Motor neuron (in vitro differentiated cells): ENCODE data around the gene ADAM23. TPM values are rescaled to one million over a fixed set of nuclear protein-coding genes. Genes with fewer than 3 reads are reported as not detected.
A peak's percentile ranks its signal among the peaks of the same experiment; 100 is the strongest.

Experiments used
- ATAC-seq, 8 experiments: fragments of 200-7000 bp; cut with Tn5 transposase; replicated peaks in 6 of 8; 2 replicates each; pipeline ENCODE4 v1.8.0; 2021; ENCODE audit warnings: mild to moderate bottlenecking in 8 of 8, moderate library complexity in 8 of 8
- H3K27ac ChIP-seq, 2 donors: fragments of 250-450 bp; sonication (Bioruptor Pico); 2 replicates each; pipeline ENCODE4 v1.9.0; 2021; ENCODE audit warnings: antibody characterized with exemption in 2 of 2, mild to moderate bottlenecking in 2 of 2, moderate library complexity in 1 of 2
- H3K4me1 ChIP-seq, 2 donors: fragments of 250-450 bp; sonication (Bioruptor Pico); replicated peaks in 1 of 2; 2 replicates each; pipeline ENCODE4 v1.6.1; 2021; ENCODE audit warnings: antibody characterized with exemption in 2 of 2, mild to moderate bottlenecking in 2 of 2, moderate library complexity in 1 of 2
- H3K4me3 ChIP-seq, 5 donors: fragments of 250-450 bp; sonication (Bioruptor Pico); 2 replicates each; pipeline ENCODE4 v1.9.0; 2021; ENCODE audit warnings: antibody characterized with exemption in 5 of 5, mild to moderate bottlenecking in 5 of 5, moderate library complexity in 4 of 5
- WGBS, 10 experiments: fragments of 450-650 bp; shearing (Covaris generic); methylation state at CpG; one replicate each; pipeline ENCODE4 v1.0.0; 2022; 5-methylcytosine and 5-hydroxymethylcytosine counted together
- in situ Hi-C, 9 experiments: fragments of 400-800 bp; cut with MboI; loops; one replicate each; pipeline ENCODE4 v1.15.0; 2021; ENCODE audit warnings: low sequenced_read_pairs in 9 of 9, low pct_unique_long_range_greater_than_20kb in 2 of 9; ENCODE audit not compliant: unreplicated experiment in 9 of 9
- total RNA-seq, 8 experiments: library from RNA; unstranded; fragments of 300-600 nt; gene quantifications; 2 replicates each; pipeline versions ENCODE4 v1.2.3 to v1.2.4, GENCODE V29; 2022

ADAM23 gene
- total RNA-seq, 8 experiments from 2014 or later: 3.2 to 44.4 (median 16.6) TPM

DNA sequence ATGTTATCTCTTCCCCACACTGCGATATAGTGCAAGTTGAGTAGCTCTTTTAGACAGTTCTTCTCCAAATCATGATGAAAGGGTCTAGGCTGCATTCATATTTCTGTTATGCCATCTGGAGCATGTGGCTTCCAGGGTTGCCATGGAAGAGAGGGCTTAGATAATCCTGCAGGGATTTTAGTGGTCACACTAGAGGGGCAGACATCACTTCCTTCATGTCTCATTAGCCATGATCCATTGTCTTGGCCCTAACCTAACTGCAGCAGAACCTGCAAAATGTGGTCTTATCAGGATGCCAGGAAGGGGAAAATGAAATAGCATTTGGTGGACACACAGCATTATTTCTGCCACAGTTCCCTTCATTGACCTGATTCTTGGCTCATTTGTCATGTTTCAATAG lies 83.1 kb downstream of the ADAM23 start:
- in situ Hi-C loops: no loop called here

DNA sequence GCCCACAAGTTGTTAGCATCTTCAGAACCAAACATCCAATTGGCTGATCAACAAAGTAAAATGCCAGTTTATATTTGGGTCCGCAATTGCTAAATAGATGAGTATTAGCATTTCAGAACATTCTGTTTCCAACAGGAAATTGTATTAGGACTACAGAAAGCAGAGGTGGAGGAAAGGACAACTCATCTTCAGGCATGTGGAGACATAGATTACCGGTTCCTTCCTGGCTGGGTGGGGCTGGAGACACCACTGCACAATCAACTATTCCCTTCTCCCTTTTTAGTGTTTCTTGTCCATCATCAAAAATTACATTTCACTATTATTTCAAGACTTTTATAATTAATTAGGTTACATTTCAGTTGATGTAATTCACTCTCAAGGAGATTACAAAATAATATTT lies 83.8 kb downstream of the ADAM23 start:
- ATAC-seq: peak in 1 of 8 experiments; percentile 19
- in situ Hi-C loops: no loop called here
- WGBS, 10 experiments: 38 to 100% (median 86%) methylated on average over 1 to 2 of the region's 2 CpGs; no CpG with 5 or more reads in 3 of the 10 experiments
- Histone ChIP-seq H3K4me3 (no peak overlapping the region), H3K27ac (no peak overlapping the region), H3K4me1 (peaks cover 0 to 2% of the 10 kb centered on the region in 2 donors)

More for the DNA sequence above, 83.1 kb downstream of the ADAM23 start:
- Histone ChIP-seq H3K4me1 (peaks cover 0 to 2% of the 10 kb centered on the region in 2 donors), H3K4me3 (no peak overlapping the region), H3K27ac (no peak overlapping the region)
- ATAC-seq: no peak
- WGBS, 10 experiments: 50 to 100% methylated on average over 1 of the region's 1 CpG; no CpG with 5 or more reads in 8 of the 10 experiments

DNA sequence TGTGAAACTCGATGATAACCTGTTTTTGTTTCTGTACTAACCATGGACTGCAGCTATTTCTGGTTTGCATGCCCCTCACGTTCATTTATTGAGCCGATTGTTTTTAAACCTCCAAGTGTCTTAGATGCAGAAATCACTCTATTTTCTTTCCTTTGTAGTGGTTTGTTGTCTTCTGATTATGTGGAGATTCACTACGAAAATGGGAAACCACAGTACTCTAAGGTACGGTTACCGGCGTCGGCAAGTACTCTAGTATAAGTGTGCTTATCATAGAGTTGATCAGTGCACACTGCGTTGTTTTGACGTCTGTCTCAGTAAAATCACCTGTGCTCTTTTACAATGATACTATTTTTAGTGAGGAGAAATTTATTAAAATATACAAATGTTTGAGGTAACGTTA lies 87.4 kb downstream of the ADAM23 start:
- Histone ChIP-seq H3K4me1 (peaks cover 0 to 2% of the 10 kb centered on the region in 2 donors), H3K4me3 (no peak overlapping the region), H3K27ac (no peak overlapping the region)
- no peak for ATAC-seq
- 66 to 97% (median 92%) methylated on average over 4 to 11 of the region's 11 CpGs; no CpG with 5 or more reads in 1 of the 10 experiments for WGBS, 10 experiments
- in situ Hi-C loops: no loop called here

DNA sequence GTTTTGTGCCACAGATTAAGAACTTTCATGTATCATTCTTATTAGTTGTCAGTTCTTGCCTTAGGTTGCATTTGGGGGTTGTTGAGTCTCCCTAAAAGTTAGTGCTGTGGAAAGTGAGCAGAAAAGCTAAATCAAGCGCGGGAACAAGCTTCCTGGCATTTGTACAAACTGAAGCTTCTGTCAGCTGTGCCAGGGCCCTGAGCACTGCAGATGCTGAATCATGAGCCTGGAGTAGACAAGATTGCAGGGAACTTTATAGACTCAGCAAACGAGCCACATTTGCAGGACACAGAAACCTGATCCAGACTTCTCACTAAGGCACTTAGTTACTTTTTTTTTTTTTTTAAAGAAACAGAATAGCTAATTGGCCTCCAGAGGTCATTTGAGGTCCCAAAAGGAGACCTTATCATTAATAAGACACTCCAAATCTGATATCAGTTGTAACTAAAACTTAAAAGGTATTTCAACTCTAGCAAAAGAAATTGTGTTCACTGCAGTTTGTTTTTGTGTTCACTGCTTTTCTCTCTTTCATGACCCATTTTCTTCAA lies 88.7 kb downstream of the ADAM23 start:
- in situ Hi-C loops: no loop called here
- Histone ChIP-seq H3K4me3 (no peak overlapping the region), H3K27ac (no peak overlapping the region), H3K4me1 (peaks cover 0 to 2% of the 10 kb centered on the region in 2 donors)
- 0 to 100% (median 22%) methylated on average over 1 to 3 of the region's 3 CpGs; no CpG with 5 or more reads in 1 of the 10 experiments for WGBS, 10 experiments
- ATAC-seq: peak in 3 of 8 experiments; percentile 23 to 77 (median 45)

DNA sequence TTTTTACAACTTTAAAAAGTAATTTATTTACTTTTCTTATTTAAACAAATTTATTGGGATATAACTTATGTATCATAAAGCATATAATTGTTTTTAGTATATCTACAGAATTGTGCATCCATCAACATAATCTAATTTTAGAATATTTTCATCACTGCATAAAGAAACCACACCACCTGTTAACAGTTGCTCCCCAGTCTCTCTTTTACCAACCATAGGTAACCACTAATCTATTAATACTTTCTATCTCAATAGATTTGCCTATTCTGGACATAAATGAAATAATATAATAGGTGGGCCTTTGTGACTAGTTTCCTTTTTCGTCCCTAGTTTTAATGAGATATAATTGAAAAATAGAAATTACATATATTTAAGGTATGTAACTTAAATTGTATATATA lies 90.6 kb downstream of the ADAM23 start:
- no peak for ATAC-seq
- in situ Hi-C loops: no loop called here
- Histone ChIP-seq H3K27ac (no peak overlapping the region), H3K4me3 (no peak overlapping the region), H3K4me1 (peaks cover 0 to 2% of the 10 kb centered on the region in 2 donors)
- 20 to 100% (median 100%) methylated on average over 1 of the region's 1 CpG; no CpG with 5 or more reads in 2 of the 10 experiments for WGBS, 10 experiments

DNA sequence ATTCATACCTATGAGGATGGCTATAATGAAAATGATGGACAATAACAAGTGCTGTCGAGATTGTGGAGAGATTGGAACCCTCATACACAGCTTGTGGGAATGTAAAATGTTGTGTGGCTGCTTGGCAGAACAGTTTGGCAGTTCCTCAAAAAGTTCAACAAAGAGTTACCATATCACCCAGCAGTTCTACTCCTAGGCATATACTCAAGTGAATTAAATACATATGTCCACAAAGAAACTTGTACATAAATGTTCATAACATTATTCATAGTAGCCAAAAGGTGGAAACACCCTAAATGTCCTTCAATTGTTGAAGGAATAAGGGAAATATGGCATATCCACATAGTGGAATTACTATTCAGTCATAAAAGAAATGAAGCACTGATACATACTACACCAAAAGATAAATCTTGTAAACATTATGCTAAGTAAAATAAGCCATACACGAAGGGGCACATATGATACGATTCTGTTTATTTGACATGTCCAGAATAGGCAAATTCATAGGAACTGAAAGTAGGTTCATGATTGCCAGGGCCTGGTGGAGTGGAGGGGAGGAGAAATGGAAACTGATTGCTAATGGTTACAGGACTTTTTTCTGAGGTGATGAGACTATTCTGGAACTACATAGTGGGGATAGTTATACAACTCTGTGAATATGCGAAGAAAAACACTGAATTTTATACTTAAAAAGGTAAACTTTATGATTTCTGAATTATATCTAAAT lies 92.1 kb downstream of the ADAM23 start:
- in situ Hi-C loops: no loop called here
- WGBS, 10 experiments: 0 to 100% (median 79%) methylated on average over 1 to 4 of the region's 4 CpGs; no CpG with 5 or more reads in 1 of the 10 experiments
- Histone ChIP-seq H3K27ac (no peak overlapping the region), H3K4me1 (peaks cover 0 to 2% of the 10 kb centered on the region in 2 donors), H3K4me3 (no peak overlapping the region)
- ATAC-seq: peak in 3 of 8 experiments; percentile 53 to 86 (median 69)

DNA sequence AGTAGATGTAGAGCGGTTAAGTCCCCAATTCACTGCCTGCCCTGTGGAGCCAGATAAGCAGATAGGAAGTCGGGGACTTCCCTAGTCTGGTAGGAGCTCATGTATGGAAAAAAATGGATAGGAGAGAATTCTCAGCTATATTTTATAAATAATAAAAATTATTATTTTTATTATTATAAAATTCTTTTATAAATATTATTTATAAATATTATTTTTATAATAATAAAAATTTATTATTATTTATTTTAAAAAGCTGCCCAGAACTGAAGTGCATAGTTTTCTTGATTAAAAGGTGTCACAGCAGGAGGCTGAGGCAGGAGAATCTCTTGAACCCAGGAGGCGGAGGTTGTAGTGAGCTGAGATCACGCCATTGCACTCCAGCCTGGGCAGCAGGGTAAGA lies 97.4 kb downstream of the ADAM23 start:
- in situ Hi-C loops: no loop called here
- Histone ChIP-seq H3K4me3 (no peak overlapping the region), H3K4me1 (no peaks in the 10 kb centered on the region), H3K27ac (no peak overlapping the region)
- WGBS, 10 experiments: 87 to 100% (median 98%) methylated on average over 1 to 4 of the region's 4 CpGs
- no peak for ATAC-seq

DNA sequence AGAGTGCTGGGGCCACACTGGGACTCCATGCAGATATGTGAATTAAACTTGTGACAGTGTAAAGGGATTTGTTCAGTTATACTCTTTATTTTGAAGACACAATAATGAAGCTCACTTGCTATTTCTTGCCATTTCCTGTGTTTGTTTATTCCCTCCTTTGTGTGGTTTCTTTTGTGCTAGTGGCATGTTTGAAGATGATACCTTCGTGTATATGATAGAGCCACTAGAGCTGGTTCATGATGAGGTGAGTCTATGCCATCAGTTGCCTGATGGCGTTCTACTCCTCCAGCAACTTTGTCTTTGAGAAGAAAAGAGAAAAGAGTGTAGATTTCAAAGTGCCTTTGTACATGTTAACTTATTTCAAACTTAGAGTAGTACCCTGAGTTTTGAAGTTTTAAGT lies 99.7 kb downstream of the ADAM23 start:
- WGBS, 10 experiments: 17 to 100% (median 89%) methylated on average over 1 to 2 of the region's 2 CpGs; no CpG with 5 or more reads in 2 of the 10 experiments
- H3K27ac ChIP-seq: no peak overlapping the region
- no peaks in the 10 kb centered on the region for H3K4me1 ChIP-seq
- no peak for ATAC-seq
- no peak overlapping the region for H3K4me3 ChIP-seq
- in situ Hi-C loops: no loop called here

DNA sequence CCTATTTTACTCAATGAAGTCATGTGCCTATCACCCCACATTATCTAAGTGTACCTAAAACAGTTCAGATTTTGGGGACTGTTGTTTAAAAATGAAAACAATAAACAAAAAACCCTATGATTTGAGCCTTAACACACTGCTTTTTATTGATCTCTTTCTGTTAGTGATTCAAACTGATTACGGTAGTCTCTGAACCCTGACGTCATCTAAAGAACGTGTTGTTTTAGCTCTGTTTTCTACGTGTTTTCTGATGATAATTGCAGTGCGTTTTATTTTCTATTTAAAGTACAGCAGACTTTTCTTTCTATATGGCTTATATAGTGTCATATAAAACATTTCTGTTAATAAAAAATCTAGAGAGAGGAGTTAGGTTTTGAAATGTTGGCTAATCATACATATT lies 105.1 kb downstream of the ADAM23 start:
- H3K4me1 ChIP-seq: no peaks in the 10 kb centered on the region
- in situ Hi-C loops: no loop called here
- 77 to 100% (median 94%) methylated on average over 1 to 5 of the region's 5 CpGs; no CpG with 5 or more reads in 1 of the 10 experiments for WGBS, 10 experiments
- H3K4me3 ChIP-seq: no peak overlapping the region
- no peak overlapping the region for H3K27ac ChIP-seq
- no peak for ATAC-seq

DNA sequence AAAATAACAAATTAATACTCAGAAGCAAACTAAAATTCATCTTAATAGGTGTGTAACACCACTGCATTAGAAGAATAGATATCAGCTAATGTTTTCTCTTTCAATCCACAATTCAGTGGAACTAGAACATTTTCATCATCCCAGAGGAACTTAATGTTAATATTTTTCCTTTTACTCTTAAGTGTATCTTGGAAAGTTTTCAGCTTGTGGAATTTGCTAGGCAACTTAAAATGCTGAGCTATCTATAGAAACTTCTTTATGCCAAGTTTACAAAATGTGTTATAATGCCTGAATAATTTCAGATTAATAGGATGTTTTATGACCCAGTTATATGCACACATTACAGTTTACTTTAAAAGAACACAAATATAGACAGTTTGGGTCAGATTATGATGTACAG lies 112.4 kb downstream of the ADAM23 start:
- ATAC-seq: no peak
- Histone ChIP-seq H3K4me1 (no peaks in the 10 kb centered on the region), H3K27ac (no peak overlapping the region), H3K4me3 (no peak overlapping the region)
- in situ Hi-C loops: loop anchor here in 3 of 9 experiments (25.0 kb wide), 3 partner anchors 168 to 232 kb away; partner anchors contain the start of genes FASTKD2 (in 2 of the 3) and MDH1B (in 2 of the 3)

DNA sequence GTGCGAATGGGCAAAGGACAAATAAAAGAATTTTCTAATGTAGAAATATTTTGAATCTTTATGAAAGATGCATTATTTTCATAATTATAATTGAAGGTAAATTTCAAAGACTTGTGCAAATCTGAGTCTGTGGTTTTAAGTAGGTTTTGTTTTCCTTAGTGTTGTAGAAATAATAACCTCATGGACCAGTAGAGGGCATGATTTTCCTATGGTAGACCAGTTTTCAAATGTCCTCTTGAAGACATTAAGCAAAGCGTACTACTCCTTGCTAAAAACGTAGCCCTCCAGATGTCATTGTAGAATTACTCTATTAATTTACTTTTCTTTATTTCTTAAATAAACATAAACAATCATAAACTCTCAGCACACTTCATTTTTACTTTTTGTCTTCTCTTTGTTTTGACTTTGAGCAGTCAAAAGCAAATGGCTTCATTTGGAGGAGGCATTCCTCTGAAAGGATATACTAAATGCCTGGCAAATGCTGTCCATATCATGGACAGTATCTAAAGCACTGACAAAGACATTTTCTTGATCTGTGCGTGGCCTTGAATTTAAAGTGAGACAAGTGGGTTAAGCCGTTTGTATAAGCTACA lies 113.1 kb downstream of the ADAM23 start:
- Histone ChIP-seq H3K4me3 (no peak overlapping the region), H3K4me1 (no peaks in the 10 kb centered on the region), H3K27ac (no peak overlapping the region)
- ATAC-seq: peak in 4 of 8 experiments; percentile 36 to 81 (median 56)
- WGBS, 10 experiments: 42 to 86% (median 77%) methylated on average over 4 to 5 of the region's 5 CpGs
- in situ Hi-C loops: loop anchor here in 3 of 9 experiments (25.0 kb wide), 3 partner anchors 169 to 231 kb away; partner anchors contain the start of genes FASTKD2 (in 2 of the 3) and MDH1B (in 2 of the 3)

DNA sequence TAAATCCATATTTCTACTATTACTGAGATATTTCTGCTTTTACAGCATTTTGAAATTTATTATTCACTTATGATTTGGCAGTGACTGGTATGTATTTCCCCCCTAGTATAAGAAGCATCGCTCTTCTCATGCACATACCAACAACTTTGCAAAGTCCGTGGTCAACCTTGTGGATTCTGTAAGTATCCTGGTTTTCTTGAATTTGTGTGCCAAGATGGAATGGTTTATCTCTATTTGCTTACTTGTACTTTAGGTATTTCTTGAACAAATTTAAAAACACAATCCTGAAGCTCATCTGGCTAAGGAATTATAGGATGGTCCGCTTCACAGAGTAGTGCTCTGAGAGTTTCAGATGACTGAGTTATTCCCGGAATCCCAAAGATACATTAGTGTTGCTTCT lies 114.0 kb downstream of the ADAM23 start:
- WGBS, 10 experiments: 69 to 100% (median 99%) methylated on average over 1 to 4 of the region's 4 CpGs; no CpG with 5 or more reads in 2 of the 10 experiments
- ATAC-seq: no peak
- H3K27ac ChIP-seq: no peak overlapping the region
- no peak overlapping the region for H3K4me3 ChIP-seq
- in situ Hi-C loops: loop anchor here in 3 of 9 experiments (25.0 kb wide), 3 partner anchors 170 to 230 kb away; partner anchors contain the start of genes FASTKD2 (in 2 of the 3) and MDH1B (in 2 of the 3)
- H3K4me1 ChIP-seq: no peaks in the 10 kb centered on the region

DNA sequence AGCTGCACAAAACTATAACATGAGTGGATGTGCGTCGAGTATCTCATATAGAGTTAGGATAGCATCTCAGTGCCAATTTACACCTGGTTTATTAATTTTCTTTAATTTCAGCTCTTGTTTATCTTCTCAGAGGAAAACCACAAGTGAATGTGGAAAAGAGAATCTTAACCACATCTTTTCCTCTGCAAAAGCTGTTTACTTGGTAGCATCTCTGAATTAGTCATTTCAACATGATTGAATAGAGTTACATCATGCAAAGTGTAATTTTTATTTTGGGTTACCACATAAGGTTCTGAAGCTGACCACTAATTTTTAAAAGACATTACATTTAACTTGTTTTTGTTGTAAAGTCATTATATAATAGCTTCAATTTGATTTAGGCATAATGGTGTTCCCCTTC lies 115.2 kb downstream of the ADAM23 start:
- H3K4me1 ChIP-seq: no peaks in the 10 kb centered on the region
- no peak overlapping the region for H3K4me3 ChIP-seq
- 91 to 100% (median 100%) methylated on average over 2 of the region's 2 CpGs; no CpG with 5 or more reads in 3 of the 10 experiments for WGBS, 10 experiments
- no peak overlapping the region for H3K27ac ChIP-seq
- in situ Hi-C loops: loop anchor here in 3 of 9 experiments (25.0 kb wide), 3 partner anchors 171 to 229 kb away; partner anchors contain the start of genes FASTKD2 (in 2 of the 3) and MDH1B (in 2 of the 3)
- no peak for ATAC-seq
